LNCAP (cell line): Measurements from ENCODE around the gene RFTN1.

Experiments used
- TF ChIP-seq, protein P1 (sequence below): fragments of 450-650 bp; IDR thresholded peaks from 2 replicates; pipeline ENCODE4 v1.5.1; 2017; ENCODE audit warnings: mild to moderate bottlenecking

The RFTN1 gene

DNA sequence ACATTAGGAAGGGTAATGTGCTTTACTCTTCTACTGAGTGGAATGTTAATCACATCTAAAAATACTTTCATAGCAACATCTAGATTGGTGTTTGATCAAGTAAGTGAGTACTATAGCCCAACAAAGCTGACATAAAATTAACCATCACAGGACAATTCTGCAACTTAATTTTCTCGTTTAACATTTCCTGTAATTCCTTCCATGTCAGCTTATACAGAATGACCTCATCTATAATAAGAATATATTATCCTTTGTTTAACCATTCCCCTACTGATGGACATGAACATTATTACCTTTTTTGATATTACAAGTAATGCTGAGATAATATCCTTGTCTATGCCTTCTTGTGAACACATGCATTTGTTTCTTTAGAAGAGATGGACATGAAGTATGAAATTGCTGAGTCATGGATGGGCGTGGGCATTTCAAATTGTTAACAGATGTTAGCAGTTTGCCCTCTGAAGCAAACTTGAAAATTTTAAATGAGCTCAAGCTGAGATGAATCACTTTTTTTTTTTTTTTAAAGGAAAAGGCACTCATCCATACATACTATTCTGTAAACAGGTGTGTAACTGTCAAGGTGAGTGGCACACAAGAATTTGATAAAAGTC lies 163.4 kb downstream of the RFTN1 start:
- TF ChIP-seq, protein P1, sequence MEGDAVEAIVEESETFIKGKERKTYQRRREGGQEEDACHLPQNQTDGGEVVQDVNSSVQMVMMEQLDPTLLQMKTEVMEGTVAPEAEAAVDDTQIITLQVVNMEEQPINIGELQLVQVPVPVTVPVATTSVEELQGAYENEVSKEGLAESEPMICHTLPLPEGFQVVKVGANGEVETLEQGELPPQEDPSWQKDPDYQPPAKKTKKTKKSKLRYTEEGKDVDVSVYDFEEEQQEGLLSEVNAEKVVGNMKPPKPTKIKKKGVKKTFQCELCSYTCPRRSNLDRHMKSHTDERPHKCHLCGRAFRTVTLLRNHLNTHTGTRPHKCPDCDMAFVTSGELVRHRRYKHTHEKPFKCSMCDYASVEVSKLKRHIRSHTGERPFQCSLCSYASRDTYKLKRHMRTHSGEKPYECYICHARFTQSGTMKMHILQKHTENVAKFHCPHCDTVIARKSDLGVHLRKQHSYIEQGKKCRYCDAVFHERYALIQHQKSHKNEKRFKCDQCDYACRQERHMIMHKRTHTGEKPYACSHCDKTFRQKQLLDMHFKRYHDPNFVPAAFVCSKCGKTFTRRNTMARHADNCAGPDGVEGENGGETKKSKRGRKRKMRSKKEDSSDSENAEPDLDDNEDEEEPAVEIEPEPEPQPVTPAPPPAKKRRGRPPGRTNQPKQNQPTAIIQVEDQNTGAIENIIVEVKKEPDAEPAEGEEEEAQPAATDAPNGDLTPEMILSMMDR, result no peak

DNA sequence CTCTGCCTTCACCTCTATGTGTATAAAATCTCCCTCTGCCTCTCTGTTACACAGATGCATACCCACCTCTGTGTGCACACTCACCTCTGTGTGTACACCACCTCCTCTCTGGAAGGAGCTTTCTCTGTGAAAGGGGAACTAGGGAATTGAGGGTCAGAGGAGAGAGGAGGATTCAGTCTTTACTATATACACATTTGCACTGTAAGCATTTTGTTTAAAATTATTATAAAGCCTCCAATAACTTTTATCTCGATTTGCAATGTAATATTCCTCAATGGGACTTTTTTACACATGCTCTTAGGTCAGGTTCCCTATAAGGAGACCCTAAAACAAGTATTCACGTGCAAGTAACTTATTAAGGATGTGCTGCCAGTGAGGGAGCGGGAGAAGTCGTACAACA lies 166.0 kb downstream of the RFTN1 start:
- TF ChIP-seq, protein P1, result no peak

DNA sequence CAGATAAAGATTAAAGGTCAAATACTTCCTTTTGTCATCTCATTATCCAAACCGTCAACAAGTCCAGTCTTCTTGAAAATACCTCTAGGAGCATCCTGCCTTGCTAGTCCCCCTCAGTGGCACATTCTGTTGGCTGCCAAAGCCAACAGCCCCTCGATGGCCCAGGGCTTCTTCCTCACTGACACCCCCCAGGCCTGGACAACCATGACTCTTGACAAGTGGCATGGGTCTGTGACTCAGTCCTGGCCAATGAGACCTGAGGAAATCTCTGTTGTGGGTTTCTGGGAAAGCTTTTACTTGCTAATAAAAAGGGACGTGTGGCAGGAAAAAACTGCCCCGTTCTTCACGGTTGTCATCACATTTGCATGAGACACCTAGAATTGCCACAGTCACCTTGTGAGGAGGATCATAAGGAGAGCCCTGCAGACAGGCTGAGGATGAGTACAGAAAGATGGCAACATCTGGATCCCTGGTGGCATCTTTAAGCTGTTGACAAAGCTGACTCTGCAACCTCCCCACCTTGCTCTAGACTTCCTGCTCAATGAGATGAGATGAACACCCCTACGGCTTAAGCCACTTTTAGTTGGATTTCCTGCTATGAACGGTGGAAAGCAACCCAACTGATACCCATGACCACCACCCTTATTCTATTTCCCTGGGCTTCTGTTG lies 167.0 kb downstream of the RFTN1 start:
- TF ChIP-seq, protein P1, result no peak

DNA sequence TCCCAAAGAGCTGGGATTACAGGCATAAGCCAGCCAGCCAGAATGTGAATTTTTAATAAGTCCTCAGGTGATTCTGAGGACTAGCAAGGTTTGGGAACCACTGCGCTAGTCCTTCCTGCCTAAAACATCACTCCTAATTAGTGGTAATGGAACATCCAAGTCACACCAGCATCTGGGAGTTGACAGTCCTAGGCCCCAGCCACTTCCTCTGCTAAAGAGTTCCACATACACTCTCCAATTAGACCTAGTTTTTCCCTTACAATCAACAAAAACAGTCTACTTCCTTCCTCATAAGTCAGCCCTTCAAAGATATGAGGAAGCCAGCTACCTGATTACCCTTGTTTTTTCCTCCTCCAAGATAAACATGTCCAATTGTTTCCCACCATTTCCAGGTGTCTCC lies 170.4 kb downstream of the RFTN1 start:
- TF ChIP-seq, protein P1, result no peak

DNA sequence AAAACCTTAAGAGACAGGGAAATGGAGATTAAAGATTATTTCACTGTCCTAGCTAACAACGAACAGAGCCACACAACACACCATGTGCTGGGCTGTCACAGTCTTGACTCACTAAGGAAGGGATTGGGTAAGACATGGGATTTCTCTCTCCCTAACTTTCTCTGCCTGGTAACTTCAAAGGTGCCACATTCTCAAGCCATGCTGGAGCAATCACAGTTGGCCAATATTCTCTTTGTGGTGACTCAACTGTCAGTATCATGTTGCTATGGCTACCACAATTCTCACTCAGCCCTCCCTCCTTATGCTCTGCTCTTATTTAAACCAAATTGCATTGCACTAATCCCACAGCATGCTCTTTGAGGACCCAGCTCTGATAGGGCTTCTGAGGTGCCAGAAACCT lies 174.5 kb downstream of the RFTN1 start:
- TF ChIP-seq, protein P1, result no peak

DNA sequence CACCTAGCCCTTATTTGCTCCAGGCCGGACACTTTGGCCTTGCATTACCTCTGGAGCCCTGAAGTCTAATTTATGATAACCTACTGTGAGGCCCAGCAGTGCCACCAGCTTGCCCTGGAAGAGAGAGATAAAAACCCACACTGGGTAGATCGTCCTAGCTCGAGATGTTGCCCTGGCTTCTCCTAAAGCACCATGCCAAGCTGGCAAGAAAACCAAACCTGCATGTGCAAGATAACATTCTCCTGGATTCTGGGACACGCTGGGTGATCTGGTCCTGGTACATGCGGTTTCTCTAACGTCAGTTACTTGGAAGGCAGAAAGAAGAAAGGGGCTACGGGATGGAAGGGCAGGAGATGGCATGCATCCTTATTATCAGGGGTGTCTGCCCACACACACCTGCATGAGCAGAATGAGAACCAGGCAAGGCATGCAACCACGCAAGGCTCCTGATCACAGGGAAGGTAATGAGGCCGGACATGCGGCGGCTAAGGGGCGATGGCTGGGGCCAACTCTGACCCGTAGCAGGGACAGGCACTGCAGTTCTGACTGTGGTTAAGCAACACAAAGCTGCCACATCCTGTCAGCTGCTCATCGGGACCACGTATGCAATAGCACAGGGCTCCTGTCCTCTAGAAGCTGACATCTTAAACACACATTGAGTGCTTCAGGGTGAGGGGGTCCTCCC lies 175.5 kb downstream of the RFTN1 start:
- TF ChIP-seq, protein P1, result no peak

DNA sequence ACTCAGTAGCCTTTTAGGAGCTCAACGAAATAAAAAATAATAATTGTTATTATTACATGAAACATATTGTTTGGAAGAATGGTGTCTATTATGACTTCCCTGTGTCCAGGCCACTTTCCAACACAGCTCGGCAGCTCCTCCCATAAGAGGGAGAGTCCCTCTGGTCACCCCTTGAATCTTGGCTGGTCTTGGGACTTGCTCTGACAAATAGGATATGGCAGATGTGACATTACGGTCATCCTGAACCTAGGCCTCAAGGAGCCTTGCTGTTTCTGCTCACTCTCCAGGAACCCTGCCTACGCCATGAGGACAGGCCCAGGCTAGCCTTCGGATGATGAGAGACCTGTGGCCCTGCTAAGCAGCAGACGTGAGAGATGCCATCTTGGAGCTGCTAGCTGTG lies 176.7 kb downstream of the RFTN1 start:
- TF ChIP-seq, protein P1, result no peak
